Activated T-cell treated with anti-CD3 and anti-CD28 coated beads for 24 hours (primary cell): ENCODE data around the gene KAT2A.

ENCODE experiments used
- DNase-seq: peaks from one replicate; pipeline ENCODE4 v3.0.0-alpha.2; 2020; ENCODE audit warnings: low read depth

Gene KAT2A

GRCh38 chr17:42094375-42095069, 26.6 kb downstream of the KAT2A start:
- no peak for DNase-seq

- no peak for DNase-seq
Observed at GRCh38 chr17:42092939-42093338, 28.2 kb downstream of the KAT2A start.

GRCh38 chr17:42090964-42091790, 30.0 kb downstream of the KAT2A start:
- no peak for DNase-seq

- no peak for DNase-seq
Observed at GRCh38 chr17:42088736-42089135, 32.4 kb downstream of the KAT2A start.

GRCh38 chr17:42087736-42088705, 33.1 kb downstream of the KAT2A start:
- no peak for DNase-seq

GRCh38 chr17:42087042-42087701, 34.0 kb downstream of the KAT2A start:
- no peak for DNase-seq

GRCh38 chr17:42081516-42082129, 39.5 kb downstream of the KAT2A start:
- DNase-seq = no peak

- DNase-seq = no peak
Observed at GRCh38 chr17:42079541-42079940, 41.6 kb downstream of the KAT2A start.

GRCh38 chr17:42078396-42079043, 42.6 kb downstream of the KAT2A start:
- DNase-seq = no peak

GRCh38 chr17:42077755-42078154, 43.4 kb downstream of the KAT2A start:
- DNase-seq = no peak

GRCh38 chr17:42076797-42077559, 44.2 kb downstream of the KAT2A start:
- no peak for DNase-seq

- no peak for DNase-seq
Observed at GRCh38 chr17:42075789-42076188, 45.4 kb downstream of the KAT2A start.

GRCh38 chr17:42072323-42073187, 48.6 kb downstream of the KAT2A start:
- DNase-seq = no peak

- DNase-seq = no peak
Observed at GRCh38 chr17:42071810-42072209, 49.4 kb downstream of the KAT2A start.

- DNase-seq = no peak
Observed at GRCh38 chr17:42068979-42069378, 52.2 kb downstream of the KAT2A start.

GRCh38 chr17:42067371-42068091, 53.6 kb downstream of the KAT2A start:
- DNase-seq = peak; percentile 52

GRCh38 chr17:42065201-42065600, 56.0 kb downstream of the KAT2A start:
- no peak for DNase-seq
